SH-SY5Y (cell line): Measurements from ENCODE around the gene PCSK5.

Experiments
- GATA2 ChIP-seq: IDR thresholded peaks from 2 replicates; pipeline ENCODE4 v1.6.1; 2011; ENCODE audit warnings: mild to moderate bottlenecking, low read depth, low read length
- GATA3 ChIP-seq: IDR thresholded peaks from 2 replicates; pipeline ENCODE4 v1.6.1; 2011; ENCODE audit warnings: low read depth, mild to moderate bottlenecking, low read length, moderate library complexity

DNA sequence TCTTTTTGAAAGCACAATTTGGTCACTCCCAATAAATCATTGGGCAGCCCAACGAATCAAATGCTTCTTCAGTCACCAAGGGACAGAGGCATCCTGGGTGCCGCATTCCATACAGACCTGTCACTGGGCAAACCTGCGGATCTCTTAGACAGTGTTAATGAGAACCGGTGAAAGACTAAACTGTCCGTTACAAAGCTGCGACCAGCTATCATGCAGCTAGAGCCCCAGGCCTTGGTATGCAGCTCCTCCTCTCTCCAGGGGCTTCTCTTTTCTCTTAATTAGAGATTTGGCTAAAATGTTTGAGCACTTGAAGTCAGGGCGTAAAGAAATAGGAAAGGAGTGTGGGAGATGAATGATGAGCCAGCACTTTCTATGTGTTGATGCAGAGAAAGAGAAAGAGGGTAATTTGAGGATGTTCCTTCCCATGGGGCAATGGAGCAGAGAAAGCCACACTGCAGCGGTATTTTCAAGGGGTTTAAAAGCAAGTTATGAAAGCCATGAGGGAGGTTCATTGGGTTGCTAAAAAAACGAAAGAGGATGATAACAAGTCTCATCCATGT is 328.5 kb downstream of the PCSK5 start:
- TF ChIP-seq GATA2 (no peak), GATA3 (no peak)
